Adrenal gland (tissue), 5 donors: ENCODE results near the gene SNX25.
A peak's percentile ranks its signal among the peaks of the same experiment; 100 is the strongest.

Source experiments
- POLR2A ChIP-seq, 2 donors: fragments of 450-650 bp; IDR thresholded peaks; one replicate each; pipeline ENCODE4 v1.6.1; 2017; ENCODE audit warnings: antibody characterized with exemption in 2 of 2, mild to moderate bottlenecking in 2 of 2, moderate library complexity in 1 of 2
- TF ChIP-seq, protein P1 (sequence below), 6 experiments: fragments of 450-650 bp in 4 of 6; fragments of 200-600 bp in 2 of 6; sonication (generic) in 1 of 6; IDR thresholded peaks; 1 replicate in 5 of 6; 2 replicates in 1 of 6; pipeline versions ENCODE4 v1.5.1 to v1.8.0; 2016 to 2021; ENCODE audit warnings: antibody characterized with exemption in 6 of 6, mild to moderate bottlenecking in 2 of 6, moderate library complexity in 1 of 6
- donor health status: DM: no; HTN: no; CAD: no.

DNA sequence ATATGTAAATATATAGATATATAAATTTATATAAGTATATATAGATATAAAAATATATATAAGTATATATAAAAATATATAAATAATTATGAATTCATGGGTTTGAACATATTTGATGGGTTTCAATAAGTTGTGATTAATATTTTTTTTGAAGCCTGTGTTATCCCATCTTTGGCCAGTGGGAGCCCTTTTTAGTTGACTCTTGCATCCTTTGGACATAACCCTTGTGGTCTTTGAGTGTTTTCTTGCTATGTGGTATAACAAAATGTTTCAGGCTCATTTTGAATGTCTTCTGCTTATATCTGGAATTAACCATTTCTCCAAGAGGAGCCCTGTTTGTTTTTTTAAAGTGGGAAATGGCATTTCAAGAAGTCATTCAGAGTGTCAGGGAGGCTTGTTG lies 15.2 kb downstream of the SNX25 start:
- TF ChIP-seq POLR2A (IDR thresholded peaks at IDR 0.05) = no peak
- TF ChIP-seq, protein P1, sequence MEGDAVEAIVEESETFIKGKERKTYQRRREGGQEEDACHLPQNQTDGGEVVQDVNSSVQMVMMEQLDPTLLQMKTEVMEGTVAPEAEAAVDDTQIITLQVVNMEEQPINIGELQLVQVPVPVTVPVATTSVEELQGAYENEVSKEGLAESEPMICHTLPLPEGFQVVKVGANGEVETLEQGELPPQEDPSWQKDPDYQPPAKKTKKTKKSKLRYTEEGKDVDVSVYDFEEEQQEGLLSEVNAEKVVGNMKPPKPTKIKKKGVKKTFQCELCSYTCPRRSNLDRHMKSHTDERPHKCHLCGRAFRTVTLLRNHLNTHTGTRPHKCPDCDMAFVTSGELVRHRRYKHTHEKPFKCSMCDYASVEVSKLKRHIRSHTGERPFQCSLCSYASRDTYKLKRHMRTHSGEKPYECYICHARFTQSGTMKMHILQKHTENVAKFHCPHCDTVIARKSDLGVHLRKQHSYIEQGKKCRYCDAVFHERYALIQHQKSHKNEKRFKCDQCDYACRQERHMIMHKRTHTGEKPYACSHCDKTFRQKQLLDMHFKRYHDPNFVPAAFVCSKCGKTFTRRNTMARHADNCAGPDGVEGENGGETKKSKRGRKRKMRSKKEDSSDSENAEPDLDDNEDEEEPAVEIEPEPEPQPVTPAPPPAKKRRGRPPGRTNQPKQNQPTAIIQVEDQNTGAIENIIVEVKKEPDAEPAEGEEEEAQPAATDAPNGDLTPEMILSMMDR (IDR thresholded peaks at IDR 0.05) = peak in 3 of 6 experiments; percentile 12 to 24 (median 20)
